HCT116 (cell line): ENCODE measurements around the gene PRSS57. TPM values are rescaled to one million over a fixed set of nuclear protein-coding genes. Genes with fewer than 3 reads are reported as not detected.

Experiments
- ATAC-seq: fragments of 200-7000 bp; cut with Tn5 transposase; 2 replicates; pipeline ENCODE4 v1.9.1; 2020; ENCODE audit warnings: mild to moderate bottlenecking, moderate library complexity
- BruUV-seq: library from RNA; stranded (reverse); fragments of 400-500 nt; replicated peaks from 2 replicates; lab custom pipeline; 2021; lab: Mats Ljungman, UMichigan
- CTCF ChIA-PET: fragments of 300-600 bp; sonication (Branson Sonifier 250); formaldehyde crosslinking; loops from one replicate; lab custom pipeline; 2021; ENCODE audit warnings: antibody characterized with exemption; lab: Charles Lee
- POLR2A ChIA-PET: fragments of 300-600, 350-600 bp; sonication (Branson Sonifier 250); formaldehyde crosslinking; loops from one replicate; lab custom pipeline; 2021; ENCODE audit warnings: antibody characterized with exemption; lab: Charles Lee
- RAD21 ChIA-PET, 2 experiments: fragments of 300-600 bp; sonication (Branson Sonifier 250); formaldehyde crosslinking; loops; one replicate each; lab custom pipeline; 2023; ENCODE audit warnings: low total read pairs in 2 of 2; ENCODE audit not compliant: uncharacterized antibody in 2 of 2, unreplicated experiment in 2 of 2, low non-redundant PET in 1 of 2; lab: Charles Lee
- DNase-seq: peaks from one replicate; pipeline ENCODE4 v3.0.0-alpha.2; 2010; ENCODE audit warnings: low read depth, low spot score
- H2AFZ ChIP-seq: fragments of 200-600 bp; shearing (Covaris generic), sonication (generic); 2 replicates; pipeline ENCODE4 v1.6.1; 2017; ENCODE audit warnings: low read depth, mixed run types, mixed read lengths, antibody characterized with exemption, low read length; ENCODE audit not compliant: poor library complexity, severe bottlenecking
- H3K27ac ChIP-seq: 2 replicates; pipeline ENCODE4 v1.5.1; 2012; ENCODE audit warnings: low read depth, low read length
- H3K27me3 ChIP-seq: fragments of 200-600 bp; sonication (generic); 2 replicates; pipeline ENCODE4 v1.6.1; 2016; ENCODE audit warnings: mixed run types, low read length, mixed read lengths; ENCODE audit not compliant: insufficient read depth
- H3K36me3 ChIP-seq, 2 experiments: fragments of 200-500 bp in 1 of 2; fragments of 200-600 bp in 1 of 2; sonication (Bioruptor generic) in 1 of 2; sonication (generic) in 1 of 2; 2 replicates each; pipeline versions ENCODE4 v1.5.1 to v1.6.1; 2014 to 2016; ENCODE audit warnings: low read length in 2 of 2, inconsistent platforms in 1 of 2, mixed read lengths in 1 of 2, mixed run types in 1 of 2; ENCODE audit not compliant: insufficient read depth in 2 of 2, control insufficient read depth in 1 of 2
- H3K4me1 ChIP-seq, 2 experiments: fragments of 200-600 bp in 1 of 2; sonication (generic) in 1 of 2; 2 replicates each; pipeline versions ENCODE4 v1.5.1 to v1.6.1; 2012 to 2017; ENCODE audit warnings: low read length in 2 of 2, inconsistent platforms in 1 of 2, mild to moderate bottlenecking in 1 of 2, mixed read lengths in 1 of 2, mixed run types in 1 of 2, moderate library complexity in 1 of 2; ENCODE audit not compliant: insufficient read depth in 2 of 2, control insufficient read depth in 1 of 2
- H3K4me2 ChIP-seq: fragments of 200-600 bp; sonication (generic); 2 replicates; pipeline ENCODE4 v1.6.1; 2017; ENCODE audit warnings: mixed run types, low read length, mixed read lengths
- H3K4me3 ChIP-seq, 2 experiments: fragments of 200-600 bp in 1 of 2; sonication (generic) in 1 of 2; replicated peaks in 1 of 2; 2 replicates each; pipeline ENCODE4 v1.5.1; 2011 to 2016; ENCODE audit warnings: low read length in 2 of 2, control low read depth in 1 of 2, low read depth in 1 of 2, mild to moderate bottlenecking in 1 of 2, mixed read lengths in 1 of 2, mixed run types in 1 of 2
- H3K79me2 ChIP-seq: fragments of 200-600 bp; sonication (generic); 2 replicates; pipeline ENCODE4 v1.6.1; 2017; ENCODE audit warnings: mild to moderate bottlenecking, mixed run types, low read length, moderate library complexity, mixed read lengths; ENCODE audit not compliant: insufficient read depth
- H3K9ac ChIP-seq: fragments of 200-600 bp; sonication (generic); 2 replicates; pipeline ENCODE4 v1.6.1; 2016; ENCODE audit warnings: low read length, mixed read lengths
- H3K9me2 ChIP-seq: fragments of 200-600 bp; sonication (generic), shearing (Covaris generic); 2 replicates; pipeline ENCODE4 v1.6.1; 2017; ENCODE audit warnings: mixed run types, mild to moderate bottlenecking, moderate library complexity; ENCODE audit not compliant: insufficient read depth
- H3K9me3 ChIP-seq, 2 experiments: fragments of 200-500 bp in 1 of 2; fragments of 200-600 bp in 1 of 2; sonication (Bioruptor generic) in 1 of 2; sonication (generic) in 1 of 2; 2 replicates each; pipeline ENCODE4 v1.6.1; 2014 to 2017; ENCODE audit warnings: low read length in 2 of 2, mixed read lengths in 2 of 2, inconsistent platforms in 1 of 2, low read depth in 1 of 2, mild to moderate bottlenecking in 1 of 2, mixed run types in 1 of 2, moderate library complexity in 1 of 2; ENCODE audit not compliant: control insufficient read depth in 1 of 2, insufficient read depth in 1 of 2
- H4K20me1 ChIP-seq: fragments of 200-600 bp; sonication (generic), shearing (Covaris generic); 2 replicates; pipeline ENCODE4 v1.6.1; 2017; ENCODE audit warnings: mixed run types, mild to moderate bottlenecking, moderate library complexity; ENCODE audit not compliant: insufficient read depth
- CBX3 ChIP-seq: IDR thresholded peaks from 2 replicates; pipeline ENCODE4 v1.6.1; 2012; ENCODE audit warnings: low read depth
- CEBPB ChIP-seq: IDR thresholded peaks from 2 replicates; pipeline ENCODE4 v1.6.1; 2012; ENCODE audit warnings: low read depth
- EGR1 ChIP-seq: IDR thresholded peaks from 2 replicates; pipeline ENCODE4 v1.6.1; 2012; ENCODE audit warnings: low read depth
- EZH2 ChIP-seq: fragments of 200-600 bp; sonication (generic); IDR thresholded peaks from 2 replicates; pipeline ENCODE4 v1.6.1; 2017; ENCODE audit warnings: antibody characterized with exemption, mixed run types
- FOSL1 ChIP-seq: IDR thresholded peaks from 2 replicates; pipeline ENCODE4 v1.6.1; 2012; ENCODE audit warnings: low read depth
- JUND ChIP-seq: IDR thresholded peaks from 2 replicates; pipeline ENCODE4 v1.6.1; 2012
- POLR2A ChIP-seq: IDR thresholded peaks from 2 replicates; pipeline ENCODE4 v1.7.0; 2011; ENCODE audit warnings: borderline replicate concordance; ENCODE audit not compliant: insufficient read depth, insufficient read length; ENCODE audit errors: extremely low read depth
- POLR2AphosphoS5 ChIP-seq: IDR thresholded peaks from 2 replicates; pipeline ENCODE4 v1.6.1; 2011; ENCODE audit warnings: mild to moderate bottlenecking, low read depth, low read length, moderate library complexity
- RAD21 ChIP-seq: IDR thresholded peaks from 2 replicates; pipeline ENCODE4 v1.6.1; 2012; ENCODE audit warnings: low read depth, mild to moderate bottlenecking
- SP1 ChIP-seq: IDR thresholded peaks from 2 replicates; pipeline ENCODE4 v1.6.1; 2012; ENCODE audit warnings: low read depth
- SRF ChIP-seq: IDR thresholded peaks from 2 replicates; pipeline ENCODE4 v1.6.1; 2012; ENCODE audit warnings: low read depth
- TCF7L2 ChIP-seq: IDR thresholded peaks from 2 replicates; pipeline ENCODE4 v1.7.0; 2011; ENCODE audit warnings: borderline replicate concordance, inconsistent platforms; ENCODE audit not compliant: insufficient read depth, insufficient read length; ENCODE audit errors: extremely low read depth
- YY1 ChIP-seq: IDR thresholded peaks from 2 replicates; pipeline ENCODE4 v1.6.1; 2011; ENCODE audit warnings: low read length, low read depth, moderate library complexity, mild to moderate bottlenecking; ENCODE audit not compliant: insufficient replicate concordance; ENCODE audit errors: extremely low read depth
- ZFX ChIP-seq: fragments of 450-650 bp; IDR thresholded peaks from 2 replicates; pipeline ENCODE4 v1.6.1; 2017
- ZNF274 ChIP-seq: fragments of 200-500 bp; sonication (Bioruptor generic); IDR thresholded peaks from 2 replicates; pipeline ENCODE4 v1.6.1; 2014; ENCODE audit warnings: mild to moderate bottlenecking, low read depth, low read length, inconsistent platforms
- intact Hi-C: fragments of 100-400 bp; cut with micrococcal nuclease; formaldehyde crosslinking; loops from 2 replicates; pipeline ENCODE4 v1.10.0; 2022
- total RNA-seq: library from RNA; stranded (reverse); gene quantifications from one replicate; pipeline ENCODE4 v1.2.1, GENCODE V29; 2021; ENCODE audit not compliant: unreplicated experiment
- TF ChIP-seq, protein P1 (sequence below): IDR thresholded peaks from 2 replicates; pipeline ENCODE4 v1.6.1; 2012
- TF ChIP-seq, protein P2 (sequence below): IDR thresholded peaks from 2 replicates; pipeline ENCODE4 v1.6.1; 2012; ENCODE audit warnings: low read depth

PRSS57 gene
- total RNA-seq, 1 experiment from 2014 or later: not detected

DNA sequence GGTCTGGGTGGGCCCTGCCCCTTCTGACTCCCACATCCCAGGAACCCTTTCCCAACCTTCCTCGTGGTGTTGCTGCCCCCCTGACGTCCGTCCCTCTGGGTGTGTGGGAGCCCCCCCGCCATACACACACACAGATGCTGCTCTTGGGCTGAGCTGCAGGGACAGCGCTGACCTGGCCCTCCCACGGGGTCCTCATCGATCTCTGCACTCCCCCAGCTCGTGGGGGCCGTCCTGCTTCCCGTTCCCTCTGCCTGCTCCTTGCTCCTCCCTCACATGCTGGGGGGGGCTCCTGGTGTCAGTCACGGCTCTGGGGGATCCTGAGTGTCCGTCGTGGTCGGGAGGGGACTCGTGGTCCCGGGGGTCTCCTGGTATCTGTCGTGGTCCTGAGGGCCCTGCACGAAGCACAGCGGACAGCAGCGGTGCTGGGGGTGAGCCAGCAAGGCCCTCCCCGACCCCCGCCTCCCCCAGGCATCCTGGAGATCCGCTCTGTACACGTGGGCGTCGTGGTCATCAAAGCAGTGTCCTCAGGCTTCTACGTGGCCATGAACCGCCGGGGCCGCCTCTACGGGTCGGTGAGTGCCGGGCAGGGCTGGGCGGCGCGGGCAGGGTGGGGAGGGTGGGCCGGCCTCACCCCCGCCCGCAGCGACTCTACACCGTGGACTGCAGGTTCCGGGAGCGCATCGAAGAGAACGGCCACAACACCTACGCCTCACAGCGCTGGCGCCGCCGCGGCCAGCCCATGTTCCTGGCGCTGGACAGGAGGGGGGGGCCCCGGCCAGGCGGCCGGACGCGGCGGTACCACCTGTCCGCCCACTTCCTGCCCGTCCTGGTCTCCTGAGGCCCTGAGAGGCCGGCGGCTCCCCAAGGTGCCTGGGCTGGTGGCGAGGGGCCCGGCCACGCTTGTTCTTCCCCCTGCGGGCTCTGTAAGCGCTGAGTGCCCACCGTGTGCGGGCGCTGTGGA lies 52.2 kb downstream of the PRSS57 start:
- CTCF ChIA-PET: no interaction called here
- H2AFZ ChIP-seq: no peak overlapping the region
- BruUV-seq: no TSS peak

More for the DNA sequence above, 52.2 kb downstream of the PRSS57 start:
- Histone ChIP-seq H3K27ac (no peak overlapping the region), H3K4me1 (peaks cover 2 to 18% of the 10 kb centered on the region in 2 experiments; a peak in 3 of 4 replicates), H3K79me2 (no peaks in the 10 kb centered on the region)
- TF ChIP-seq YY1: no peak
- TF ChIP-seq JUND: no peak
- TF ChIP-seq SP1: no peak
- TF ChIP-seq, protein P1, sequence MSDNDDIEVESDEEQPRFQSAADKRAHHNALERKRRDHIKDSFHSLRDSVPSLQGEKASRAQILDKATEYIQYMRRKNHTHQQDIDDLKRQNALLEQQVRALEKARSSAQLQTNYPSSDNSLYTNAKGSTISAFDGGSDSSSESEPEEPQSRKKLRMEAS: no peak
- no peak for TF ChIP-seq FOSL1
- no peak for TF ChIP-seq CEBPB
- no peak for TF ChIP-seq EZH2
- no peak for TF ChIP-seq ZFX
- no peak for TF ChIP-seq ZNF274
- no peak for TF ChIP-seq POLR2A
- no peak for TF ChIP-seq RAD21
- TF ChIP-seq SRF: no peak
- TF ChIP-seq, protein P2, sequence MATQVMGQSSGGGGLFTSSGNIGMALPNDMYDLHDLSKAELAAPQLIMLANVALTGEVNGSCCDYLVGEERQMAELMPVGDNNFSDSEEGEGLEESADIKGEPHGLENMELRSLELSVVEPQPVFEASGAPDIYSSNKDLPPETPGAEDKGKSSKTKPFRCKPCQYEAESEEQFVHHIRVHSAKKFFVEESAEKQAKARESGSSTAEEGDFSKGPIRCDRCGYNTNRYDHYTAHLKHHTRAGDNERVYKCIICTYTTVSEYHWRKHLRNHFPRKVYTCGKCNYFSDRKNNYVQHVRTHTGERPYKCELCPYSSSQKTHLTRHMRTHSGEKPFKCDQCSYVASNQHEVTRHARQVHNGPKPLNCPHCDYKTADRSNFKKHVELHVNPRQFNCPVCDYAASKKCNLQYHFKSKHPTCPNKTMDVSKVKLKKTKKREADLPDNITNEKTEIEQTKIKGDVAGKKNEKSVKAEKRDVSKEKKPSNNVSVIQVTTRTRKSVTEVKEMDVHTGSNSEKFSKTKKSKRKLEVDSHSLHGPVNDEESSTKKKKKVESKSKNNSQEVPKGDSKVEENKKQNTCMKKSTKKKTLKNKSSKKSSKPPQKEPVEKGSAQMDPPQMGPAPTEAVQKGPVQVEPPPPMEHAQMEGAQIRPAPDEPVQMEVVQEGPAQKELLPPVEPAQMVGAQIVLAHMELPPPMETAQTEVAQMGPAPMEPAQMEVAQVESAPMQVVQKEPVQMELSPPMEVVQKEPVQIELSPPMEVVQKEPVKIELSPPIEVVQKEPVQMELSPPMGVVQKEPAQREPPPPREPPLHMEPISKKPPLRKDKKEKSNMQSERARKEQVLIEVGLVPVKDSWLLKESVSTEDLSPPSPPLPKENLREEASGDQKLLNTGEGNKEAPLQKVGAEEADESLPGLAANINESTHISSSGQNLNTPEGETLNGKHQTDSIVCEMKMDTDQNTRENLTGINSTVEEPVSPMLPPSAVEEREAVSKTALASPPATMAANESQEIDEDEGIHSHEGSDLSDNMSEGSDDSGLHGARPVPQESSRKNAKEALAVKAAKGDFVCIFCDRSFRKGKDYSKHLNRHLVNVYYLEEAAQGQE: no peak
- no peak for TF ChIP-seq TCF7L2
- no peak for TF ChIP-seq CBX3
- no peak for TF ChIP-seq POLR2AphosphoS5
- TF ChIP-seq EGR1: no peak
- TF ChIP-seq, all 23 proteins: peak for 0
- Histone ChIP-seq H3K9me2 (no peaks in the 10 kb centered on the region), H3K9me3 (no peaks in the 10 kb centered on the region), H3K9ac (no peak overlapping the region), H3K27me3 (no peaks in the 10 kb centered on the region), H3K4me2 (no peak overlapping the region), H3K36me3 (peaks cover 2 to 10% of the 10 kb centered on the region in 2 experiments; a peak in 2 of 4 replicates), H3K4me3 (no peak overlapping the region), H4K20me1 (no peaks in the 10 kb centered on the region)
- ATAC-seq (no peak), DNase-seq (no peak)
- ChIA-PET POLR2A (no interaction called here), RAD21 (no interaction called here)
- intact Hi-C loops: no loop called here
